Gastroesophageal sphincter (tissue), 3 donors: ENCODE measurements around the gene PIK3C2G.

Experiments used
- CTCF ChIP-seq, 4 experiments: fragments of 200-600 bp in 2 of 4; fragments of 450-650 bp in 2 of 4; sonication (generic) in 1 of 4; IDR thresholded peaks; one replicate each; pipeline ENCODE4 v1.5.1; 2017 to 2019; ENCODE audit warnings: antibody characterized with exemption in 4 of 4, mild to moderate bottlenecking in 2 of 4, moderate library complexity in 2 of 4
- EP300 ChIP-seq: sonication (generic); formaldehyde crosslinking; IDR thresholded peaks from one replicate; pipeline ENCODE4 v1.6.1; 2017; ENCODE audit warnings: antibody characterized with exemption, mild to moderate bottlenecking
- POLR2A ChIP-seq, 2 donors: fragments of 450-650 bp; IDR thresholded peaks; one replicate each; pipeline ENCODE4 v1.6.1; 2017; ENCODE audit warnings: antibody characterized with exemption in 2 of 2, mild to moderate bottlenecking in 2 of 2, moderate library complexity in 1 of 2
- POLR2AphosphoS5 ChIP-seq: sonication (generic); formaldehyde crosslinking; IDR thresholded peaks from one replicate; pipeline ENCODE4 v1.6.1; 2017; ENCODE audit warnings: antibody characterized with exemption

DNA sequence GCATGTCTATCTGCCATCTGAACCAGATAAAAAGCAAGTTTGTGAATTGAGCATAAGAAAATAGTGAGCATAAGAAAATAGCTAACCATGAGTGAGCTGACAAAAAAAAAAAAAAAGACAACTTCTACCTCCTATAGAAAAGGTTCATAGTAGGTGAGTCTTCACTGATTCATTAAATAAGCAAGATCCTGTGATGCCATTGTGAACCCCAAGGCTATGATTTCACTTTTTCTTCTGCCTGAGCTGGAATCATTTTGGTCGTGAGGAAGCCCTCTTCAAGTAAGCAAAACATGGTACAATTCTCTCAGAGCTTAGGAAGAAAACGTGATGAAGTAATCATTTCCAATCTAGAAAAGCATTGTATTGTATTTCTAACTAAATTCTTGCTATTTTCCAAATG is 1.2 kb downstream of the PIK3C2G start:
- TF ChIP-seq POLR2A (IDR thresholded peaks at IDR 0.05) (no peak), CTCF (IDR thresholded peaks at IDR 0.05) (no peak), POLR2AphosphoS5 (no peak), EP300 (no peak)
